Hepatocyte (in vitro differentiated cells): ENCODE data around the gene MRPL53. TPM values are rescaled to one million over a fixed set of nuclear protein-coding genes. Genes with fewer than 3 reads are reported as not detected.

ENCODE experiments used
- DNase-seq: peaks from one replicate; pipeline ENCODE4 v3.0.0-alpha.2; 2016; ENCODE audit warnings: low spot score
- H2AFZ ChIP-seq: fragments of 200-600 bp; sonication (generic); 2 replicates; pipeline ENCODE4 v1.6.0; 2016; ENCODE audit warnings: antibody characterized with exemption, mild to moderate bottlenecking
- H3K27ac ChIP-seq: fragments of 200-600 bp; sonication (generic); 2 replicates; pipeline ENCODE4 v1.5.1; 2016; ENCODE audit warnings: mild to moderate bottlenecking
- H3K27me3 ChIP-seq: fragments of 200-600 bp; sonication (generic); 2 replicates; pipeline ENCODE4 v1.6.1; 2016
- H3K36me3 ChIP-seq: fragments of 200-600 bp; sonication (generic); replicated peaks from 2 replicates; pipeline ENCODE4 v1.5.1; 2016; ENCODE audit warnings: low read depth; ENCODE audit not compliant: insufficient read depth
- H3K4me1 ChIP-seq: fragments of 200-600 bp; sonication (generic); 2 replicates; pipeline ENCODE4 v1.5.1; 2016; ENCODE audit warnings: mild to moderate bottlenecking, moderate library complexity; ENCODE audit not compliant: insufficient read depth
- H3K4me2 ChIP-seq: fragments of 200-600 bp; sonication (generic); 2 replicates; pipeline ENCODE4 v1.6.0; 2016
- H3K4me3 ChIP-seq: fragments of 200-600 bp; sonication (generic); 2 replicates; pipeline ENCODE4 v1.5.1; 2016; ENCODE audit warnings: mild to moderate bottlenecking
- H3K79me2 ChIP-seq: fragments of 200-600 bp; sonication (generic); 2 replicates; pipeline ENCODE4 v1.6.0; 2017; ENCODE audit warnings: mild to moderate bottlenecking
- H3K9me2 ChIP-seq: fragments of 200-600 bp; sonication (generic); replicated peaks from 2 replicates; pipeline ENCODE4 v1.6.0; 2017; ENCODE audit warnings: mild to moderate bottlenecking; ENCODE audit not compliant: insufficient read depth
- H3K9me3 ChIP-seq: fragments of 200-600 bp; sonication (generic); 2 replicates; pipeline ENCODE4 v1.5.1; 2016; ENCODE audit warnings: low read depth, mild to moderate bottlenecking
- H4K20me1 ChIP-seq: fragments of 200-600 bp; sonication (generic); 2 replicates; pipeline ENCODE4 v1.6.0; 2016; ENCODE audit warnings: mild to moderate bottlenecking; ENCODE audit not compliant: insufficient read depth, poor library complexity, severe bottlenecking
- CTCF ChIP-seq: fragments of 200-600 bp; sonication (generic); IDR thresholded peaks from 2 replicates; pipeline ENCODE4 v1.5.1; 2016; ENCODE audit warnings: antibody characterized with exemption, mild to moderate bottlenecking; ENCODE audit not compliant: poor library complexity
- EZH2 ChIP-seq: fragments of 200-600 bp; sonication (generic); IDR thresholded peaks from 2 replicates; pipeline ENCODE4 v1.6.1; 2016; ENCODE audit warnings: antibody characterized with exemption, mild to moderate bottlenecking, borderline replicate concordance
- EZH2phosphoT487 ChIP-seq: fragments of 200-600 bp; sonication (generic); IDR thresholded peaks from one replicate; pipeline ENCODE4 v1.6.1; 2018; ENCODE audit warnings: antibody characterized with exemption, mild to moderate bottlenecking, low read depth, moderate library complexity; ENCODE audit not compliant: unreplicated experiment, severe bottlenecking
- WGBS: methylation state at CpG from one replicate; pipeline ENCODE4 v1.1.6; 2016; ENCODE audit warnings: low lambda C conversion rate; ENCODE audit errors: missing lambda C conversion rate; 5-methylcytosine and 5-hydroxymethylcytosine counted together
- polyA plus RNA-seq: library from polyadenylated mRNA; unstranded; fragments of >200 nt; fragmentation: Nextera tagmentation; extraction: Ambion mirVana; gene quantifications from 2 replicates; pipeline ENCODE4 v1.2.1, GENCODE V29; 2016
- total RNA-seq: library from RNA; depleted of rRNA; stranded (reverse); fragments of >200 nt; gene quantifications from 2 replicates; pipeline ENCODE4 v1.2.3, GENCODE V29; 2014

MRPL53 gene
- total and polyA plus RNA-seq, 2 experiments from 2014 or later: 23.4 to 95.9 TPM

DNA sequence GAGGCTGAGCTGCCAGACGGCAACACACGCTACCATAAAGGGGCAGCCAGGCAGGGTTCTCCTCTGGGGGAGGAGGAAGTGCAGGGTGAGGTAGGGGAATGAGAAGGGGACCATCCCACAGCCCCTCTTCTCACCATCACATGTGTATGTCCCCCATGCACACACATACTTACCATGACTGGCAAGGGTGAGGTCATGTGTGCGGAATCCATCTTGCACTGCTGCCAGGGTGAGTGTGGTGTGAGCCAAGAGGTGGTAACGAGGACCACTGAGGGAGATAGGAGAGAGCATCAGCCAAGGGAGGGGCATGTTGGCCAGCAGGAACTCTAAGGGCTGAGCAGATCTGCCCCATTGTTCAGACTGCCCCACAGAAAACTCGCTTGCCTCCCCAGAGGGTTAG, 43.8 kb downstream of the MRPL53 start:
- Histone ChIP-seq H3K36me3 (no peaks in the 10 kb centered on the region), H2AFZ (no peak overlapping the region), H3K9me2 (no peaks in the 10 kb centered on the region), H3K27me3 (no peaks in the 10 kb centered on the region), H3K4me1 (peaks cover 16% of the 10 kb centered on the region), H3K9me3 (no peaks in the 10 kb centered on the region), H4K20me1 (peaks cover 4% of the 10 kb centered on the region), H3K4me3 (no peak overlapping the region), H3K79me2 (peaks cover 18% of the 10 kb centered on the region), H3K4me2 (no peak overlapping the region), H3K27ac (no peak overlapping the region)
- no peak for DNase-seq
- no peak for TF ChIP-seq EZH2phosphoT487
- TF ChIP-seq CTCF: no peak
- no peak for TF ChIP-seq EZH2
- WGBS: 87% methylated on average over 5 of the region's 5 CpGs

- Histone ChIP-seq H2AFZ (no peak overlapping the region), H3K9me3 (no peaks in the 10 kb centered on the region), H4K20me1 (peaks cover 1% of the 10 kb centered on the region), H3K4me1 (peaks cover 16% of the 10 kb centered on the region), H3K4me2 (no peak overlapping the region), H3K27me3 (no peaks in the 10 kb centered on the region), H3K4me3 (no peak overlapping the region), H3K36me3 (no peaks in the 10 kb centered on the region), H3K9me2 (no peaks in the 10 kb centered on the region), H3K79me2 (peaks cover 12% of the 10 kb centered on the region), H3K27ac (no peak overlapping the region)
- TF ChIP-seq EZH2 (no peak), EZH2phosphoT487 (no peak), CTCF (no peak)
- 88% methylated on average over 3 of the region's 3 CpGs for WGBS
- no peak for DNase-seq
These were observed 44.9 kb downstream of the MRPL53 start for GRCh38 chr2:74427551-74427950.

GRCh38 chr2:74426181-74426758, 46.2 kb downstream of the MRPL53 start:
- Histone ChIP-seq H4K20me1 (no peaks in the 10 kb centered on the region), H3K4me2 (no peak overlapping the region)
- DNase-seq: no peak

More at GRCh38 chr2:74426181-74426758, 46.2 kb downstream of the MRPL53 start:
- H3K9me2 ChIP-seq: no peaks in the 10 kb centered on the region
- WGBS: 87% methylated on average over 12 of the region's 14 CpGs
- H3K27me3 ChIP-seq: no peaks in the 10 kb centered on the region
- H3K79me2 ChIP-seq: peaks cover 3% of the 10 kb centered on the region
- no peak overlapping the region for H3K4me3 ChIP-seq
- no peaks in the 10 kb centered on the region for H3K36me3 ChIP-seq
- H3K9me3 ChIP-seq: no peaks in the 10 kb centered on the region
- H3K4me1 ChIP-seq: peaks cover 20% of the 10 kb centered on the region
- TF ChIP-seq EZH2phosphoT487: no peak
- no peak for TF ChIP-seq EZH2
- TF ChIP-seq CTCF: no peak
- no peak overlapping the region for H2AFZ ChIP-seq
- H3K27ac ChIP-seq: peak overlapping the region; percentile 60
